22Rv1 (cell line): Measurements from ENCODE around the gene CLTRN.

Source experiments
- H3K27ac ChIP-seq: fragments of 450-650 bp; 2 replicates; pipeline ENCODE4 v1.5.1; 2017
- ZFX ChIP-seq: fragments of 450-650 bp; IDR thresholded peaks from 2 replicates; pipeline ENCODE4 v1.6.1; 2017; ENCODE audit warnings: antibody characterized with exemption, borderline replicate concordance
- TF ChIP-seq, protein P1 (sequence below): fragments of 450-650 bp; IDR thresholded peaks from 2 replicates; pipeline ENCODE4 v1.5.1; 2017; ENCODE audit warnings: mild to moderate bottlenecking

CLTRN gene

DNA sequence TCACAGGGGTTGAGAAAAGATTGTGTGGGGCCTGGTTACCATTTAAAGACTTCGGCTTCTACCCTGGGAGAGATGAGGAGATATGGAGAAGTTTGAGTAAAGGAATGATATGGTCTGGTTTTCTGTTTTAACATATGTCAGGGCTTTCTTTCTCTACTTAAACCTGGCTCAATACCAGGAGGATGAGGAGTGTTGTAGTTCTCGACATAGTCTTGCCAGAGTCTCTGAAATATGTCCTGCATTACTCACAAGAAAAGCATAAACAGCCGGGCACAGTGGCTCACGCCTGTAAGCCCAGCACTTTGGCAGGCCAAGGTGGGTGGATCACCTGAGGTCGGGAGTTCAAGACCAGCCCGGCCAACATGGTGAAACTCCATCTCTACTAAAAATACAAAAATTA is 47.5 kb downstream of the CLTRN start:
- no peak overlapping the region for H3K27ac ChIP-seq
- no peak for TF ChIP-seq ZFX
- TF ChIP-seq, protein P1, sequence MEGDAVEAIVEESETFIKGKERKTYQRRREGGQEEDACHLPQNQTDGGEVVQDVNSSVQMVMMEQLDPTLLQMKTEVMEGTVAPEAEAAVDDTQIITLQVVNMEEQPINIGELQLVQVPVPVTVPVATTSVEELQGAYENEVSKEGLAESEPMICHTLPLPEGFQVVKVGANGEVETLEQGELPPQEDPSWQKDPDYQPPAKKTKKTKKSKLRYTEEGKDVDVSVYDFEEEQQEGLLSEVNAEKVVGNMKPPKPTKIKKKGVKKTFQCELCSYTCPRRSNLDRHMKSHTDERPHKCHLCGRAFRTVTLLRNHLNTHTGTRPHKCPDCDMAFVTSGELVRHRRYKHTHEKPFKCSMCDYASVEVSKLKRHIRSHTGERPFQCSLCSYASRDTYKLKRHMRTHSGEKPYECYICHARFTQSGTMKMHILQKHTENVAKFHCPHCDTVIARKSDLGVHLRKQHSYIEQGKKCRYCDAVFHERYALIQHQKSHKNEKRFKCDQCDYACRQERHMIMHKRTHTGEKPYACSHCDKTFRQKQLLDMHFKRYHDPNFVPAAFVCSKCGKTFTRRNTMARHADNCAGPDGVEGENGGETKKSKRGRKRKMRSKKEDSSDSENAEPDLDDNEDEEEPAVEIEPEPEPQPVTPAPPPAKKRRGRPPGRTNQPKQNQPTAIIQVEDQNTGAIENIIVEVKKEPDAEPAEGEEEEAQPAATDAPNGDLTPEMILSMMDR: no peak

DNA sequence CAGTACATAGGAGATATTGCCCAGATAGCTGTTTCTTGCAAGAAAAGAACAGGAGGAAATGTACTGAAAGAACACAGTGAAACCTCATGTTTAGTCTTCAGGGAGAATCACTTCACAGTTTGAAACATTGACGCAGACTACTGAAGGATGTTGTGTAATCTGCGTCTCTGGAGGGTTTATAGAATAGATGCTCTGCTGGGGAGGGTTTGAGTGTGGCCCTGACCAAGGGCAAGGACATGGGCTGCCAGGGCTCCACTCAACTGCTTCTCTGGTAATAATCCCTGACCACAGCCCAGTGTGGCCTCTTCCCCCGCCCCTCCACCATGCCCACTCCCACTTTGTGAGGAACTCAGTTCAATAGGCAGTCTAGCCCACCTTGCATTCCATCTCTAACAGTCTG is 48.1 kb downstream of the CLTRN start:
- TF ChIP-seq, protein P1: no peak
- TF ChIP-seq ZFX: no peak
- no peak overlapping the region for H3K27ac ChIP-seq

DNA sequence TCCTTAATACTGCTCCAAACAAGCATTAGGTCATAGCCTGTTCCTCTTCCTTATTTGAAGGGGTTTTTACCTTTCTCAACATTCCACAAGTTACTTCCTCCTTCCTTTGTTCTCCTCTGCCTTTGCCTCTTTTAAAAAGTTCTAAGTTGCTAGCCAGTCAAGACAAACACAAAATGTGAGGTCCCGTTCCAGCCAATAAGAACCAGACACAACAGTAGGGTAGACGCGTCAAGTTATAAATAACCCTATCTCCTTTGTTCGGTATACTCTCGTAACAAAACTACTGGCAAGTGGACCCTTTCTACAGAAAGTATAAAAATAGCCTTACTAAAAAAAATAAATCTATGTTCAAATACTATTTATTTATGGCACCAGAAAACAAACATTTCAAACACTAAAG is 57.5 kb downstream of the CLTRN start:
- TF ChIP-seq, protein P1: no peak
- TF ChIP-seq ZFX: no peak
- H3K27ac ChIP-seq: peak overlapping the region; percentile 46

DNA sequence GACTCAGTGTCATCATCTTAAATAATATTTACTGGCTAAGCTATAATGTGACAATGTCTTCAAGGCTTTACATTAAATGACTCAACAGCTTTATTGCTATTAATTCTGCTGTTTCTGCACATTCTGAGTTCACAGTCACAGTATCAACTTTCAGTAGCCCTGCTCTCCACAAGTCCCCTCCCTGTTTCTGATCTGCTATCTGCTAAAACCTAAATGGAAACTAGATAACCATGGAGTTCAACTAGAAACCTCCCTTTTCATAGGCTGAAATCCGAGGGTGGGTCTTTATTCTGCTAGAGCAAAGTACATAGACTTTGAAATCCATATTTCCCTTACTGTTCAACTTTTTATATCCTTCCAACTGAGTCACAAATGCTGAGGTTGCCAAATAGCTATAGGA is 58.5 kb downstream of the CLTRN start:
- TF ChIP-seq, protein P1: no peak
- TF ChIP-seq ZFX: no peak
- peak overlapping the region; percentile 46; the same call in 1 of the 2 replicates for H3K27ac ChIP-seq

DNA sequence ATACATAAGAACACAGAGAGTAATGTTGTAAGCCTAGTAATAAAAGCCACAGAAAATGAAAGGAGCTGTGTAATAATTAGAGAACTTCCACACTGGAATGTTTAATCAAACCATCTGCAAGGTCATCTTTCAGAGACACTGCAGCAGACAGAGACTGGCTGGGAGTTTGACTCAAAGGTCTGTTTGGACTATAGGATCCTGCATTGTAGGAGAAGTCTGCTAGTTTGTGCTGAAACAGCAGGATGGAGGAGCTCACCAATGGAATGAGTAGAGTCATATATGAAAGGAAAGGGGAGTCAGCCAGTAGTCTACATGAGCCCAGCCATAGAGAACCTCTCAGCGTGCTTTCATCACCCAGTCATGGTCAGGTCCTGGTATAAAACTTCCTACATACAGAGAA is 59.4 kb downstream of the CLTRN start:
- TF ChIP-seq, protein P1: no peak
- H3K27ac ChIP-seq: no peak overlapping the region

DNA sequence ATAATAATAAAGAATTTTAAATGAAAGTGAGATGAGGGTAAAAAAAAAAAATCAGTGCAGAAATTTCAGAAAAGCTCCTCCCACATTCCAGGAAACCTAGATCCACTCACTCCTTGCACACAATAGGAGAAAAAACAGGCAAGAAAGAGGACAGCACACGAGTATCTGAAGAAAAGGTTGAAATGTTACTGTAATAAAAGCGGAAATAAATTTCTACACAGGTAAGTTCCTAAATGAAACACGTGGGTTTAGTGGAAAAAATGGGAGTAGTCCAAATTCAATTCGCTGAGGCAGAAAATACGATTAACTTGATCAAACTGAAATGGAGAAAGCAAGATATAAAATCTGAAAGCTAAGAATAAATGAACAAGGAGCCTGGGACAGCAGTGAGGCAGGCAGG is 61.8 kb downstream of the CLTRN start:
- H3K27ac ChIP-seq: no peak overlapping the region
- TF ChIP-seq ZFX: no peak
- TF ChIP-seq, protein P1: no peak

DNA sequence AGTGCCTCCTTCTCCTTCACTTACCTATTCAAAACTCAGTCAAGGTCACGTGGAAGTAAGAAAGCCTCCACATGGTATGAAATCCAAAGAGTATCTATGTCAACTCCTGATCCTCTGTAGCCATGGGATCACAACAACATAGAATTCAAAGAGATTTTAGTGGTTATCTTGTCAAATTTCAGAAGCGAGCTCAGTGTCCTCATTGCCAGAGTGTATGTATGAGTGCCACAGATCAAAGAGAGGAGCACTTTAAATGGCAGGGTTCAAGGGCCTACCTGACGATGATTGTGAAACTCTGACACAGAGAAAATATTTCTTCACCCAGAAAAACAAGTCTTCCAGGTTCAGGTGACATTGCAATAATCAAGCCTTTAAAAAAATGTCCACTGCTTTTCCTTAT is 62.7 kb downstream of the CLTRN start:
- TF ChIP-seq, protein P1: no peak
- no peak for TF ChIP-seq ZFX
- H3K27ac ChIP-seq: no peak overlapping the region
